Peyer's patch (tissue), 4 donors: ENCODE results near the gene S100A2. TPM values are rescaled to one million over a fixed set of nuclear protein-coding genes. Genes with fewer than 3 reads are reported as not detected.
"Not testable (repeated sequence)": the region's sequence is repeated elsewhere in the genome, so short reads cannot be mapped to it uniquely, and the experiment has no call there.

Experiments used
- DNase-seq, 3 donors: peaks; one replicate each; pipeline ENCODE4 v3.0.0-alpha.2; 2017 to 2019
- H3K27ac ChIP-seq, 4 donors: fragments of 200-600 bp; sonication (generic); one replicate each; pipeline ENCODE4 v1.5.1; 2016 to 2019
- H3K27me3 ChIP-seq, 2 donors: fragments of 200-600 bp; sonication (generic); one replicate each; pipeline ENCODE4 v1.5.1; 2019
- H3K36me3 ChIP-seq, 3 donors: fragments of 200-600 bp; sonication (generic); one replicate each; pipeline ENCODE4 v1.5.1; 2016 to 2019
- H3K4me1 ChIP-seq, 4 donors: fragments of 200-600 bp; sonication (generic); one replicate each; pipeline ENCODE4 v1.5.1; 2016 to 2019
- H3K4me3 ChIP-seq, 4 donors: fragments of 200-600 bp; sonication (generic); 1 replicate in 3 of 4; 2 replicates in 1 of 4; pipeline ENCODE4 v1.5.1; 2016 to 2019; ENCODE audit warnings: mild to moderate bottlenecking in 1 of 4
- H3K9me3 ChIP-seq, 4 donors: fragments of 200-600 bp; sonication (generic); one replicate each; pipeline ENCODE4 v1.5.1; 2016 to 2019; ENCODE audit warnings: mild to moderate bottlenecking in 1 of 4
- CTCF ChIP-seq, 6 experiments: fragments of 450-650 bp in 4 of 6; fragments of 200-600 bp in 2 of 6; sonication (generic) in 1 of 6; IDR thresholded peaks; one replicate each; pipeline ENCODE4 v1.5.1; 2017 to 2019; ENCODE audit warnings: antibody characterized with exemption in 6 of 6, mild to moderate bottlenecking in 3 of 6, moderate library complexity in 1 of 6
- POLR2A ChIP-seq, 2 donors: fragments of 450-650 bp; IDR thresholded peaks; one replicate each; pipeline ENCODE4 v1.5.1; 2017; ENCODE audit warnings: antibody characterized with exemption in 2 of 2, mild to moderate bottlenecking in 2 of 2, moderate library complexity in 2 of 2
- total RNA-seq, 4 donors: library from RNA; depleted of rRNA; stranded (reverse); fragments of >200 nt; gene quantifications; one replicate each; pipeline ENCODE4 v1.1.0, GENCODE V29; 2016

S100A2 gene
- total RNA-seq, 4 donors from 2014 or later, result not detected

GRCh38 chr1:153567621-153568366 lies 2.1 kb upstream of the S100A2 start:
- Histone ChIP-seq H3K36me3 (no peaks in the 10 kb centered on the region), H3K27me3 (no peaks in the 10 kb centered on the region), H3K9me3 (no peaks in the 10 kb centered on the region), H3K4me3 (peak overlapping the region in 1 of 4 donors; percentile 24), H3K27ac (peak overlapping the region; percentile 69 to 95 (median 86)), H3K4me1 (peaks cover 12 to 44% (median 19%) of the 10 kb centered on the region in 4 donors)
- TF ChIP-seq CTCF (IDR thresholded peaks at IDR 0.05) (no peak), POLR2A (IDR thresholded peaks at IDR 0.05) (no peak)
- no peak for DNase-seq

GRCh38 chr1:153566414-153567371 lies 1.0 kb upstream of the S100A2 start:
- Histone ChIP-seq H3K27ac (peak overlapping the region; percentile 69 to 99 (median 94)), H3K27me3 (no peaks in the 10 kb centered on the region), H3K4me3 (peak overlapping the region in 1 of 4 donors; percentile 25), H3K4me1 (peaks cover 12 to 34% (median 19%) of the 10 kb centered on the region in 4 donors), H3K36me3 (no peaks in the 10 kb centered on the region), H3K9me3 (no peaks in the 10 kb centered on the region)
- peak; percentile 64 to 97 (median 96) for DNase-seq
- TF ChIP-seq POLR2A (IDR thresholded peaks at IDR 0.05) (peak; percentile 79 to 97), CTCF (IDR thresholded peaks at IDR 0.05) (peak in 1 of 6 experiments; percentile 16)

- H3K4me1 ChIP-seq, result peaks cover 12 to 33% (median 19%) of the 10 kb centered on the region in 4 donors
- no peak for DNase-seq
- H3K27me3 ChIP-seq, result no peaks in the 10 kb centered on the region
- no peaks in the 10 kb centered on the region for H3K9me3 ChIP-seq
- TF ChIP-seq CTCF (IDR thresholded peaks at IDR 0.05), result no peak
- no peak for TF ChIP-seq POLR2A (IDR thresholded peaks at IDR 0.05)
- H3K36me3 ChIP-seq, result no peaks in the 10 kb centered on the region
- no peak overlapping the region for H3K4me3 ChIP-seq
- H3K27ac ChIP-seq, result no peak overlapping the region
These were observed 1.7 kb downstream of the S100A2 start for GRCh38 chr1:153563991-153564390.

GRCh38 chr1:153563483-153563901 lies 2.2 kb downstream of the S100A2 start:
- H3K4me3 ChIP-seq, result no peak overlapping the region
- no peaks in the 10 kb centered on the region for H3K36me3 ChIP-seq
- no peak for TF ChIP-seq CTCF (IDR thresholded peaks at IDR 0.05)
- TF ChIP-seq POLR2A (IDR thresholded peaks at IDR 0.05), result no peak
- H3K4me1 ChIP-seq, result peaks cover 12 to 33% (median 19%) of the 10 kb centered on the region in 4 donors
- no peaks in the 10 kb centered on the region for H3K9me3 ChIP-seq
- no peak overlapping the region for H3K27ac ChIP-seq
- no peaks in the 10 kb centered on the region for H3K27me3 ChIP-seq
- DNase-seq, result peak in 1 of 3 donors; percentile 41

- DNase-seq, result peak in 1 of 3 donors; percentile 7
- not testable (repeated sequence) for H3K9me3 ChIP-seq, H3K27ac ChIP-seq, H3K27me3 ChIP-seq, H3K4me3 ChIP-seq, H3K36me3 ChIP-seq
- H3K4me1 ChIP-seq, result peaks cover 10 to 19% (median 16%) of the 10 kb centered on the region in 4 donors
These were observed 3.6 kb downstream of the S100A2 start for GRCh38 chr1:153562021-153562420.
